DOHH2 (cell line): ENCODE results near the gene BMPER.

Source experiments
- H3F3A ChIP-seq: fragments of 200-600 bp; sonication (generic), shearing (Covaris generic); 2 replicates; pipeline ENCODE4 v1.6.0; 2016; ENCODE audit warnings: antibody characterized with exemption, mild to moderate bottlenecking; ENCODE audit not compliant: control insufficient read depth, insufficient read depth
- H3K27ac ChIP-seq: fragments of 200-600 bp; sonication (generic); 2 replicates; pipeline ENCODE4 v1.5.1; 2014; ENCODE audit warnings: low read depth, mild to moderate bottlenecking, low read length, moderate library complexity
- H3K27me3 ChIP-seq: fragments of 200-600 bp; sonication (generic); 2 replicates; pipeline ENCODE4 v1.6.1; 2014; ENCODE audit warnings: mild to moderate bottlenecking, low read length, mixed read lengths; ENCODE audit not compliant: control insufficient read depth
- H3K36me3 ChIP-seq: fragments of 200-600 bp; sonication (generic); 2 replicates; pipeline ENCODE4 v1.6.1; 2014; ENCODE audit warnings: mild to moderate bottlenecking, low read length, moderate library complexity, mixed read lengths; ENCODE audit not compliant: control insufficient read depth
- H3K4me1 ChIP-seq: fragments of 200-600 bp; sonication (generic); 2 replicates; pipeline ENCODE4 v1.6.1; 2014; ENCODE audit warnings: mild to moderate bottlenecking, low read length, mixed read lengths; ENCODE audit not compliant: control insufficient read depth
- H3K4me2 ChIP-seq: fragments of 200-600 bp; sonication (generic); 2 replicates; pipeline ENCODE4 v1.6.0; 2014; ENCODE audit warnings: mild to moderate bottlenecking, low read length, moderate library complexity
- H3K4me3 ChIP-seq: fragments of 200-600 bp; sonication (generic); 2 replicates; pipeline ENCODE4 v1.5.1; 2014; ENCODE audit warnings: mild to moderate bottlenecking, low read length, mixed read lengths
- H3K79me2 ChIP-seq: fragments of 200-600 bp; sonication (generic); 2 replicates; pipeline ENCODE4 v1.6.1; 2014; ENCODE audit warnings: mild to moderate bottlenecking, low read length, mixed read lengths; ENCODE audit not compliant: control insufficient read depth
- H3K9me2 ChIP-seq: fragments of 200-600 bp; sonication (generic); replicated peaks from 2 replicates; pipeline ENCODE4 v1.6.1; 2014; ENCODE audit warnings: mild to moderate bottlenecking, low read length, mixed read lengths; ENCODE audit not compliant: control insufficient read depth
- H3K9me3 ChIP-seq: fragments of 200-600 bp; sonication (generic); 2 replicates; pipeline ENCODE4 v1.6.1; 2014; ENCODE audit warnings: antibody characterized with exemption, low read length, mixed read lengths; ENCODE audit not compliant: control insufficient read depth, insufficient read depth
- H4K20me1 ChIP-seq: fragments of 200-600 bp; sonication (generic); 2 replicates; pipeline ENCODE4 v1.6.0; 2014; ENCODE audit warnings: low read depth, mild to moderate bottlenecking, antibody characterized with exemption, low read length, moderate library complexity; ENCODE audit not compliant: control insufficient read depth, insufficient read depth
- CTCF ChIP-seq: fragments of 200-600 bp; sonication (generic); IDR thresholded peaks from one replicate; pipeline ENCODE4 v1.5.1; 2014; ENCODE audit warnings: antibody characterized with exemption, mild to moderate bottlenecking, low read depth, low read length; ENCODE audit not compliant: poor library complexity, severe bottlenecking
- EZH2phosphoT487 ChIP-seq: fragments of 200-600 bp; sonication (generic); IDR thresholded peaks from 2 replicates; pipeline ENCODE4 v1.6.1; 2017; ENCODE audit warnings: borderline replicate concordance, mild to moderate bottlenecking, antibody characterized with exemption, low read length, moderate library complexity, mixed read lengths

The BMPER gene

GRCh38 chr7:33901199-33901598 is 4.1 kb upstream of the BMPER start:
- Histone ChIP-seq H4K20me1 (no peaks in the 10 kb centered on the region), H3K79me2 (no peaks in the 10 kb centered on the region), H3F3A (no peaks in the 10 kb centered on the region), H3K9me3 (peaks cover 4% of the 10 kb centered on the region), H3K27ac (no peak overlapping the region), H3K4me2 (no peak overlapping the region), H3K27me3 (peaks cover 9% of the 10 kb centered on the region; the same call in 1 of the 2 replicates), H3K36me3 (no peaks in the 10 kb centered on the region), H3K9me2 (no peaks in the 10 kb centered on the region), H3K4me3 (no peak overlapping the region), H3K4me1 (no peaks in the 10 kb centered on the region)
- no peak for TF ChIP-seq CTCF
- no peak for TF ChIP-seq EZH2phosphoT487

- H3K9me2 ChIP-seq, result no peaks in the 10 kb centered on the region
- no peaks in the 10 kb centered on the region for H3K36me3 ChIP-seq
- H3K79me2 ChIP-seq, result no peaks in the 10 kb centered on the region
- H3K4me1 ChIP-seq, result no peaks in the 10 kb centered on the region
- no peak overlapping the region for H3K27ac ChIP-seq
- no peaks in the 10 kb centered on the region for H4K20me1 ChIP-seq
- no peak overlapping the region for H3K4me2 ChIP-seq
- H3F3A ChIP-seq, result no peaks in the 10 kb centered on the region
- TF ChIP-seq EZH2phosphoT487, result no peak
- H3K4me3 ChIP-seq, result no peak overlapping the region
- H3K9me3 ChIP-seq, result peaks cover 4% of the 10 kb centered on the region
- H3K27me3 ChIP-seq, result peaks cover 9% of the 10 kb centered on the region; the same call in 1 of the 2 replicates
Observed at GRCh38 chr7:33901847-33902246, 3.5 kb upstream of the BMPER start.

GRCh38 chr7:33902746-33903145 is 2.6 kb upstream of the BMPER start:
- Histone ChIP-seq H3K27ac (no peak overlapping the region), H3K9me3 (peaks cover 4% of the 10 kb centered on the region), H3K4me2 (no peak overlapping the region), H3K27me3 (peaks cover 12% of the 10 kb centered on the region; the same call in 1 of the 2 replicates), H3K79me2 (no peaks in the 10 kb centered on the region), H3K36me3 (no peaks in the 10 kb centered on the region), H3K9me2 (no peaks in the 10 kb centered on the region), H3K4me3 (no peak overlapping the region), H3K4me1 (no peaks in the 10 kb centered on the region), H3F3A (no peaks in the 10 kb centered on the region), H4K20me1 (no peaks in the 10 kb centered on the region)
- no peak for TF ChIP-seq CTCF
- TF ChIP-seq EZH2phosphoT487, result no peak

- H4K20me1 ChIP-seq, result no peaks in the 10 kb centered on the region
- H3K4me3 ChIP-seq, result no peak overlapping the region
- no peaks in the 10 kb centered on the region for H3K79me2 ChIP-seq
- peaks cover 4% of the 10 kb centered on the region for H3K9me3 ChIP-seq
- no peaks in the 10 kb centered on the region for H3K4me1 ChIP-seq
- no peaks in the 10 kb centered on the region for H3F3A ChIP-seq
- H3K27ac ChIP-seq, result no peak overlapping the region
- no peak overlapping the region for H3K4me2 ChIP-seq
- H3K9me2 ChIP-seq, result no peaks in the 10 kb centered on the region
- no peaks in the 10 kb centered on the region for H3K36me3 ChIP-seq
- TF ChIP-seq CTCF (no peak), EZH2phosphoT487 (no peak)
- H3K27me3 ChIP-seq, result peaks cover 12% of the 10 kb centered on the region; the same call in 1 of the 2 replicates
Observed at GRCh38 chr7:33903791-33904680, 1.3 kb upstream of the BMPER start.
